KG1 (cell line): ENCODE results near the gene CFAP97D2.
A peak's percentile ranks its signal among the peaks of the same experiment; 100 is the strongest.
"Not testable (repeated sequence)": the region's sequence is repeated elsewhere in the genome, so short reads cannot be mapped to it uniquely, and the experiment has no call there.

ENCODE experiments used
- DNase-seq: peaks from one replicate; lab custom pipeline; 2025; lab: John Stamatoyannopoulos, UW

The CFAP97D2 gene

DNA sequence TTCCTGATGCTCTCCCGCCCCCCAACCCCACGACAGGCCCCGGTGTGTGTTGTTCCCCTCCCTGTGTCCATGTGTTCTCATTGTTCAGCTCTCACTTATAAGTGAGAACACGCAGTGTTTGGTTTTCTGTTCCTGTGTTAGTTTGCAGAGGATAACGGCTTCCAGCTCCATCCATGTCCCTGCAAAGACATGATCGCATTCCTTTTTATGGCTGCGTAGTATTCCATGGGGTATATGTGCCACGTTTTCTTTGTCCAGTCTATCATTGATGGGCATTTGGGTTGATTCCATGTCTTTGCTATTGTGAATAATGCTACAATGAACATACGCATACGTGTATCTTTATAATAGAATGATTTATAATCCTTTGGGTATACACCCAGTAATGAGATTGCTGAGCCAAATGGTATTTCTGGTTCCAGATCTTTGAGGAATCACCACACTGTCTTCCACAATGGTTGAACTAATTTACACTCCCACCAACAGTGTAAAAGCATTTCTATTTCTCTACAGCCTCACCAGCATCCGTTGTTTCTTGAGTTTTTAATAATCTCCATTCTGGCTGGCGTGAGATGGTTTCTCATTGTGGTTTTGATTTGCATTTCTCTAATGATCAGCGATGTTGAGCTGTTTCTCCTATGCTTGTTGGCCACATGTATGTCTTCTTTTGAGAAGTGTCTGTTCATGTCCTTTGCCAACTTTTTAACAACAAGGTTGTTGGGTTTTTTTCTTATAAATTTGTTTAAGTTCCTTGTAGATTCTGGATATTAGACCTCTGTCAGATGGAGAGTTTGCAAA lies 20.0 kb upstream of the CFAP97D2 start:
- DNase-seq = not testable (repeated sequence)

DNA sequence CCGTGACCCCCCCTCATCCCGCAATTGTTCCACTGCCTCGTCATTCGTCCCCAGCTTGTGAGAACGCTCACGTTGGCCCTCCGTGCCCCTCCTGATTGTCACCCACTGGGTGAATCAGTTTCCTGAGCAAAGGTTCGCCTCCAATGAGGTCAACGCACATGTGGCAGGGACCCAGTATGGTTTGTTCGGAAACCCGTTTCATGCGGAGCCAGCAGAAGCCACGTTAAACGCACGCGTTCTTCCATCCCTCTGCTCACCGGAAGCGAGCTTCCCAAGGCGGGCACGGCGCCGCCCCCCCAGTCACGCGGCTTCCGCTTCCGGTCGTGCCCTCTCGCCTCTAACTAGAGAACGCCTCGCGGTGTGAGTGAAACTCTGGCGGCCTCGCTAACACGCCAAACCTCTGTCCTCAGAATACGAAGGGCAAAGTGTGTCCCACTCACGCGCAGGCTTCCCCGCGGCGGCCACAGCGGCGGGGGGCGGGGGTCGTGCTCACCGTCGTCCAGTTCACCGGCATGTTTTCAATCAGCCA lies 18.0 kb upstream of the CFAP97D2 start:
- DNase-seq = no peak

DNA sequence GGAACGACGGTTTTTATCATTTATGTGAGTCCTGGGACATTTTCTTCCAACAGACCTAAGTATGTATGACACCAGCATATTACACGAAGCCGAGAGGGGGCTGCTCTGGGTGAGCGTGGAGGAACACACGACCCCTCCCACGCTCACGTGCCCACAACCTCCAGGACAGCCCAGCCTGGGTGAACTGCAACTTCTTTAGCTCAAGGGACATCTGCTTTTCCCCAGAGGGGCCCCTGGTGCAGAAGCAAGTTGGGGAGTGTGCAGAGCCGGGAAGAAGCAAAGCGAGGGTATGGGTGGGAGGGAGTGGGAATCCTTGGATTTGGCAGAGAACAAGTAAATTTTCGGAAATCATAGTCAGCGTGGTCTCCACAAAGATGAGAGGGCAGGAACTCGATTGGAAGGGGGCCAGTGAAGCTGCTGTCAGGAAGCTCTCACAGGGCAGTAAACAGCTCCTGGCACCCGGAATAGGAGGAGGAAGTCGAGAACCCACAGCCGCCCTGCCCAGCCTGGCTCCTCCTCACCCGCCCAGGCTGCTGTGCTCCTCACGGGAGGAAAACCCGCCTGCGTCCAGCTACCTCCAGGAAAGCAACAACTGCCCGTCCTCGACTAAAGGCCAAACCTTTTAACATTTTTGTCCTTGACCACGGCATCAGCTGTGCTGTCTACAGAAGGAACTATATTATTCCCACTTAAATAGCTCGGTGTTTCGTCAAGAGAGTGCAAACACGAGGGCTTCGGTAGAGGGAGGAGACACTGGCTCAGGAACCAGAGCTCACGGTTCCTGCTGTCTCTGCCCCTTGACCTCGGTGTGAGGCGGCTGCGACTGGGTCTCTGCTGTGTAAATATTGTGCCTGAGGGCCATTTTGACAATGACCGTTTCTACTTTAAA lies 17.2 kb upstream of the CFAP97D2 start:
- DNase-seq = peak; percentile 32

DNA sequence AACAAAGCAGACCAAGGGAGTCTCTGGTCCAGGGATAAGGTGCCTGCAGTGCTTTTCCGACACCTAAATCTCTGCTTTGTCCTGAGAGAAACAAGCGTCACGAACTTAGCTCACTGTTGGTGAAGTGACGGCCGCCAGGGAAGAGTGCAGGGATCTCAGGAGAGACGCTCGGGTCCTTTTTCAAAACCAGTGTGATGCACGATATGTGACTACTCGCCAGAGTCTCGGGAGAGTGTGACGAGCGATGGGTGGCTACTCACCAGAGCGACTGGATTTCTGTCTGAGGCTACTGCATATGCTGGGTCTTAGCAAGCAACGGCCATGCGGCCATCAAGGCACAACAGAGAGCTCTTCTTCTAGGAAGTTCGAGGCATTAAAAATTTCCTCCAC lies 16.5 kb upstream of the CFAP97D2 start:
- no peak for DNase-seq

DNA sequence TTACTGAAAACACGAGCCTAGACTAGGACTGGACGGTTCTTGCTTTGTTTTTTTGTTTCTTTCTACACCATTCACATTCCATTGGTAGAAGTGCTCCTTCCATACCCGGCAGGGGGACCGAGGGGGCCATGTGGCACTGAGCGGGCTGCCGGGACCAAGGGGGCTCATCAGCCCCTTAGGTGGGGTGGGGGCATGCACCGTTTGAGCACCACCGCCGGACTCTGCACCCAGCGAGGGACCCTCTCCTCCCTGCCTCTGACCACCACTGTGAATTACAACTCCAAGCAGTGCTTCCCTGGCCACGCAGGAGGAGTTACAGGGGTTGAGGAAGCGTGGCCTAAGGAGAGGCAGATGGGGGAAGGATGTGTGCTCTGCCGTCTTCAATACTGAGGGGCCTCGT lies 15.0 kb upstream of the CFAP97D2 start:
- no peak for DNase-seq

DNA sequence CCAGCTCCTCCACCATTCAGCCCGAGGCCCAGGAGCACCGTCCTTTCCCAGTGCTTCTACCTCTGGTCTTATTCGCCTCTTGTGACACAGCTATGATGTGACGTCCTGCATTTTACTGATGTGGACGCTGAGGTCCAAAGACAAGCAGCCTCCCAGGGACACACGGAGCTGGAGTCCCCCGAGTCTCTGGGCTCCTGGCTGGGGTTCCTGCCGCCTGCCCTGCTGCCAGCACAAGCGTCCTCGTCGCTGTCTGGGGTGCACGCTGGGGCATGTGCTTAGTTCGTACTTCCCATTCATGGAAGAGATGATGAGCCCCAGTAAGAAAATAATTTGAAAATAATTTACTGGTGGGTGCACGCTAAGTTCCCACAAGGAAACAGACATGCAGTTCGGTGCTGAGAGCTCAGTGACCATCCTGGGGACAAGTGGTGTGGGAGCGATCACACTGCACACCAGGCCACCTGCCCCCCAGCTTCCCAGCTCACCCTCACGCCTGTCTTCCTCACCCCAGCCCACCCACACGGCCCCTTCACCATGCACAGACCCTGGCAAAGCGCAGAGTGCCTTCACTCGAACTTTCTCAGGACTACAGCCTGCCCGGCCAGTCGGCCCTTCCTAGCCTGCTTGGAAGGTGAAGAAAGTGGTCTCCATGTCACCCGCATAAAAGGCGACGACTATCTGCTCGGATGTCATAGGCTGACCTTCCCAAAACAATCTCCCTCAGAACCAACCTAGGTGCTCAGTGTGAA lies 14.2 kb upstream of the CFAP97D2 start:
- no peak for DNase-seq

DNA sequence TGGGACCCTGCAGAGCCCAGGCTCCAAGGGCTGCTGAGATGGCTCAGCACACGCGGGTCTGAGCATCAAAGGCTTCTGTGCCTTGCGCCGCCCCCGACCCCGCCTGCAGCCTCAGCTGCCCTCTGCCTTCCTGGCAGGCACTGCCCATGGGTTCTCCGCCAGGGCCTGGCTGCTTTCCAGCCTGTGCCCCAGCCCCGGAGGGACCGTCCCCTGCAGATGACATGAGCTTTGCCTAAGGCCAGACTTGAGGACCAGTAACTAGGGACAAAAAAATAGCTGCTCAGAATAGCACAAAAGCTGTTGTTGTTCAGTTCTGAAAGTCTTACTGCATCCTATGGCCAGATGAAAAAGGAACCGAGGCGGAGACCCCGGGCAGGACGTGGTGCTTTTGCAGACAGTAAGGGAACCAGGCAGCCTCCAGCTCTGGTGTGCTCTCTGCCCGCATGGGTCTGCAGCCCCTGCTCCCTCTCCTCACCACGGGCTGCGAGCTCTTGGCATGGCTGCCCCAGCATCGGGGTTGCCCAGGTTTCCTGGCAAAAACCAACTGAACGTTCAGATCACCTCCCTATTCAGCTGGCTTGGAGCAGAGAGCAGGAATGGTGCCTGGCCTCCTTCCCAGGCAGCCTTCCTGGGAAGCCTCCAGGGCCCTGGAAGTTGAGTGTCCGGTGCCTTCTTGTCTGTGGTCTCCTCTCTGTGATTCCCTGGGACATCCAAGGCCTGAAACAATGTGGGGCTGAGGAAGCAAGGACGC lies 12.5 kb upstream of the CFAP97D2 start:
- no peak for DNase-seq

DNA sequence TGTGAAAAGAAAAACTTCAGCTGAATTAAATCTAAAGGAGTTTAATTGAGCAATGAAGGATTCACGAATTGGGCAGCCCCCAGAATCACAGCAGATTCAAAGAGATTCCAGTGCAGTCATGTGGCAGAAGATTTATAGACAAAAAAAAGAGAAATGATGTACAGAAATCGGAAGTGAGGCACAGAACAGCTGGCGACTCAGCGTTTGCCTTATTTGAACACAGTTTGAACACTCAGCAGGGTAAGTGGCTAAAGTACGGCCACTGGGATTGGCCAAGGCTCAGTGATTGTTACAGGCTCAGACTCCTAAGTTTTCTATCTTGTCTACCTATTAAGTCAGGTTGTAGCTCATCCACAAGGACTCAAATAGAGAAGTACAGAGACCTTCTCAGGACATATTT lies 11.6 kb upstream of the CFAP97D2 start:
- DNase-seq = peak; percentile 27

DNA sequence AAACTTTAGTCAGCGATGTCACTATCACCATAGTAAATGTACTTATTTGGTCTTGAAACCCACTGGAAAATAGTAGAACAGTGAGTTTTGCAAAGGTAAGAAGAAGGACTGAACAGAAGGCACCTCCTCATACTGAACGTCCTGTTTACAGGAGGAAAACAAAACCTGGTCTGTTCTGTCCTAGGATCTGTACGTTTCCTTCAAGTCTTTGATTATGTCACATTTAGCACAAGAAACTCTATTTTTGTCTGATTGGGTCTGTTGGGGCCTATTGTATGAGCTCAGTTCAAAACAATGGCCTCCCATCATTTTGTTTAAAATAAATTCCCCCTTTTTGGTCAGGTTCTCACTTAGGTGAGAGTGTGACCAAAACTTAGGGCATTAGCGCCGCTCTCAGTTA lies 11.2 kb upstream of the CFAP97D2 start:
- DNase-seq = no peak

DNA sequence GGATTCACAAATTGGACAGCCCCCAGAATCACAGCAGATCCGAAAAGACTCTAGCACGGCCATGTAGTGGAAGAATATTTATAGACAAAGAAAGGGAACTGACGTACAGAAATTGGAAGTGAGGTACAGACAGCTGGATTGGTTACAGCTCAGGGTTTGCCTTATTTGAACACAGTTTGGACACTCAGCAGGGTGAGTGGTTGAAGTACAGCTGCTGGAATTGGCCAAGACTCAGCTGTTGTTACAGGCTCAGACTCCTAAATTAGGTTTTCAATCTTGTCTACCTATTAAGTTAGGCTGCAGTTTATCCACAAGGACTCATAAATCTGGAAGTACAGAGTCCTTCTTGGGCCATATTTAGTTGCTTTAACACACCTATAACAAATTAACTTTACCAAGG lies 5.8 kb upstream of the CFAP97D2 start:
- no peak for DNase-seq

DNA sequence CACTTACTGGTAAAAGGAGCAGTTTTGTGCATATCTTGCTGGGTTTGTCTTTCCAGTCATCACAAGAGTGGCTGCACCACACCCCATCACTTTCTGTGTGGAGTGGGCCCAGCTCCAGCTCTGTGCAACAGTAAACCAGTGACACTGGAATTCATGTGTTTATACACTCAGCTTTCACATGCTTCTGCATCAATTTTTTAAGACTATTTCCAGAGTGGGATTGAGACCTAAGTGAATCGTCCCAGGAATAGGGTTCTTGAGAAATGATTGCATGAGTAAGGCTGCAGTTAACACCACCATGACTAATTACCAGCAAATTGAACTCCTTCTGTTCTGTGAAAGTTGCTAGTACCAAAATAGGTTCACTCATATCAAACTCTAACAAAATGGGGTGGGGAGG lies 5.3 kb upstream of the CFAP97D2 start:
- DNase-seq = no peak

DNA sequence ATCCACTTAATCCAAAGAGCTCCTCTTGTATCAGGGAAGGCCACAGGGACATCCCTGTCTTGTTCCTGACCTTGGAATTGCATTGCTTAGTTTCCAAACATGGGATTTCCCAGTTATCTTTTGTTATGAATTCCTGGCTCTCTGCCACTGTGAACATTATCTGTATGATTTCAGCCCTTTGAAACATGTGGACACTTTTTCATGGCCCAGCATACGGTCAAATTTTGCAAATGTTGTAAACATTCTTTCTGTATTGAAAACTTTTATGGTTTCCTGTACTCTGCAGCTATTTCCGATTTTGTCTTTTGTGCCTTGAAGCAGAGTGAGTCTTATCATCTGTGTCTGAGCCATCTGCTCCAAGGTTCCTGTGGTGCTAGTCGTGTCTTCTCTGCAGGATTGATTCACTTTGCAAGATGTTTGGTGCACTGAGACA lies 4.5 kb upstream of the CFAP97D2 start:
- peak; percentile 41 for DNase-seq

DNA sequence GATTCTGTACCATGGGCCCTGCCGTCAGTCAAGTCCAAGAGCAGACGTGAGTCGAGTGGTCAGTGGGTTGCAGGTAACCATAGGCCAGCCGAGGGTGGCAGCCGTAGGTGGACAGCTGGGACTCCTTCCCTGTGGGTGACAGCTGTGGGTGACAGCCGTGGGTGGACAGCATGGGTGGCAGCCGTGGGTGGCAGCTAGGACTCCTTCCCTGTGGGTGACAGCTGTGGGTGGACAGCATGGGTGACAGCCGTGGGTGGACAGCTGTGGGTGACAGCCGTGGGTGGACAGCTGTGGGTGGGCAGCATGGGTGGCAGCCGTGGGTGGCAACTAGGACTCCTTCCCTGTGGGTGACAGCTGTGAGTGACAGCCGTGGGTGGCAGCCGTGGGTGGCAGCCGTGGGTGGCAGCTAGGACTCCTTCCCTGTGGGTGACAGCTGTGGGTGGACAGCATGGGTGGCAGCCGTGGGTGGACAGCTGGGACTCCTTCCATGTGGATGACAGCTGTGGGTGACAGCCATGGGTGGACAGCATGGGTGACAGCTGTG lies 2.6 kb upstream of the CFAP97D2 start:
- not testable (repeated sequence) for DNase-seq

DNA sequence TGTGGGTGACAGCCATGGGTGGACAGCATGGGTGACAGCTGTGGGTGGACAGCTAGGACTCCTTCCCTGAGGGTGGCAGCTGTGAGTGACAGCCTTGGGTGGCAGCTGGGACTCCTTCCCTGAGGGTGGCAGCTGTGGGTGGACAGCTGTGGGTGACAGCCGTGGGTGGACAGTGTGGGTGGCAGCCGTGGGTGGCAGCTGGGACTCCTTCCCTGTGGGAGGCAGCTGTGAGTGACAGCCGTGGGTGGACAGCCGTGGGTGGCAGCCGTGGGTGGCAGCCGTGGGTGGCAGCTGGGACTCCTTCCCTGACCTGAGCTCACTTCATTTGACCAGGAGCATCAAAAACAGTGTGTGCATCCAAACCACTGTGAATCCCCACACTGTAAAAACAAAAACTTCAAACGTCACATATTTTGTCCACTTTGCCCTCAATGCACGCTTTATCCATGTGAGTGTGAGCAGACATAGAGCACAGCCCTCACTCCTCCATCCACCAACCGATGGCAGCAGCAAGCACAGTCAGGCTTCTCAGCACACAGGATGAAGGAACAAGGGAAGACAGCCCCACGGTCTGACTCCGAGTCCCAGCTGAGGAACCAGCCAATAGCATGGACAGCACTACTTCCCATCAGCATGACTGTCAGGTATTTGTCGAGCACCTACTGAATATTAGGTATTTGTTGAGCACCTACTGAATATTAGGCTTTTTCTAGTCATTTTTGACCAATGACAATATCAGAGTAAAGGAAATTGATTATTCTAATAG lies 1.6 kb upstream of the CFAP97D2 start:
- no peak for DNase-seq

DNA sequence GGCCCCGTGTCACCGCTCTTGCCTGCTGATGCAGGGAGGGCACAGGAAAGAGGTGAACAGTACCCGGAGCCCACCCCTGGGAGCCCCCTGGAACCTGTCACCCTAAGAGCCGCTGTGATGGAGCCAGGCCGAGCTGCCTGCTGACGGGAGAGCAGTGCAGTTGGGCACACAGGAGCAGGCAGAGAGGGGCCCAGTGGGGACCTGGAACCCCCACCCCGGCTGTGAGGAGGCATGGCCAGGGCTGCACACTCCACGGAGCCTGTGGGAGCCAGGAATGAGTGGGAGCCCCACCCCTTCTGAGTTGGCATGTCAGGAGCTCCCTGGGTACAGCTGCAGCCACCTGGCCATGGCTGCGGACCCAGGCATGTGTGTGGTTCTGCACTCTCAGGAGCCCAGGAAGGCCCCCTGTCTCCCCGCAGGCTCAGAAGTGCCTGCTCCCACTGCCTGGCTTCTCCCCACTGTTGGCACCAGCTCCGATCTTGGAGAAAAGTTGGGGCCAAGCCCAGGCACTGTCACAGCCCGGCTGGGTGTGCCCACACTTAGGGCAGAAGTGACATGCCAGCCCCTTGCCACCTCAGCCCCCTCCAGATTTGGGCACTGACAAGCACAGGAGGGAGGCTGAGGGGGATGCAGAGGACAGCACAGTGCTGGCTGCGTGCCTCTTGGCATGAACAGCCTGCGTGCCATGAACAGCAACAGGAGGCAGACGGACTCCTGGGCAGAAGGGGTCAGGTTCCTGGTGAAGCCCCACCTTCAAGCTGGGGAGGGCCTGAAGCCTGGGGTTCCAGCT lies 6.3 kb downstream of the CFAP97D2 start:
- DNase-seq = no peak

DNA sequence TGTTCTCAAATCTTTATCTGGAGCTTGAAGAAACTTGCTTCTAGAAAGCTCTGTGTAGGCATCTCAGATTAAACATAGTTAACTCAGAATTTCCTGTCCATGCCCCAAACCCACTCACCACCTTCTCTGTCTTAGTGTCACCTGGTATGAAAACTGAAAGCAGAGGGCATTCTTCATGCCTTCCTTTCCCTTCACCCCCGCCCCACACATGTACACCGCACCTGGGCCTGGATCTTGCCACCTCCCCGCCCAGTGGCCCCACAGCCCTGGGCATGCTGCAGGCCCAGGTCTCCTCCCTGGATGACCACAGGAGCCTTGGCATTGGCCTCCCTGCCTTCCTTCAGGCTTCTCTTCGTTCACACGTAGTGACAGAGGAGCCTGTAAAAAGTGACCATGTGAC lies 15.8 kb downstream of the CFAP97D2 start:
- DNase-seq = no peak

DNA sequence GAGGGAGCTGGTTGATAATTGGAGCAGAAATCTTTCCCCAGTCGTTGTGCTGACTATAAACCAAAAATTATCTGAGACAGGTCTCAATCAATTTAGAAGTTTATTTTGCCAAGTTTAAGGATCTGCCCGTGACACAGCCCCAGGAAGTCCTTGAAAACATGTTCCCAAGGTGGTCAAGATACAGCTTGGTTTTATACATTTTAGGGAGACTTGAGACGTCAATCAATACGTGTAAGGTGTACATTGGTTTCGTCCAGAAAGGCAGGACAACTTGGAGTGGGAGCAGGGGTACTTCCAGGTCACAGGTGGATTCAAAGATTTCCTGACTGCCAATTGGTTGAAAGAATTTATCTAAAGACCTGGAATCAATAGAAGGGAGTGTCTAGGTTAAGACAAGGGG lies 17.6 kb downstream of the CFAP97D2 start:
- DNase-seq = no peak

DNA sequence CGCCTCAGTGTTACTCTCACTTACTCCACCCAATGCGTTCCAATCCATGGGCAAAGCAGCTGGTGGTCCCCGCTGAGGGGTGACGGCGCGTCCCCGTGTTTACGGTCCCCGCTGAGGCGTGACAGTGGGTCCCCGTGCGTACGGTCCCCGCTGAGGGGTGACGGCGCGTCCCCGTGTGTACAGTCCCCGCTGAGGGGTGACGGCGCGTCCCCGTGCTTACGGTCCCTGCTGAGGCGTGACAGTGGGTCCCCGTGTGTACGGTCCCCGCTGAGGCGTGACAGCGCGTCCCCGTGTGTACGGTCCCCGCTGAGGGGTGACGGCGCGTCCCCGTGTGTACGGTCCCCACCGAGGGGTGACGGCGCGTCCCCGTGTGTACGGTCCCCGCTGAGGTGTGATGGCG lies 19.5 kb downstream of the CFAP97D2 start:
- DNase-seq = no peak

DNA sequence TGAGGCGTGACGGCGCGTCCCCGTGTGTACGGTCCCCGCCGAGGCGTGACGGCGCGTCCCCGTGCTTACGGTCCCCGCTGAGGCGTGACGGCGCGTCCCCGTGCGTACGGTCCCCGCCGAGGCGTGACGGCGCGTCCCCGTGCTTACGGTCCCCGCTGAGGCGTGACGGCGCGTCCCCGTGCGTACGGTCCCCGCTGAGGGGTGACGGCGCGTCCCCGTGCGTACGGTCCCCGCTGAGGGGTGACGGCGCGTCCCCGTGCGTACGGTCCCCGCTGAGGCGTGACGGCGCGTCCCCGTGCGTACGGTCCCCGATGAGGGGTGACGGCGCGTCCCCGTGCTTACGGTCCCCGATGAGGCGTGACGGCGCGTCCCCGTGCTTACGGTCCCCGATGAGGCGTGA lies 20.5 kb downstream of the CFAP97D2 start:
- not testable (repeated sequence) for DNase-seq

DNA sequence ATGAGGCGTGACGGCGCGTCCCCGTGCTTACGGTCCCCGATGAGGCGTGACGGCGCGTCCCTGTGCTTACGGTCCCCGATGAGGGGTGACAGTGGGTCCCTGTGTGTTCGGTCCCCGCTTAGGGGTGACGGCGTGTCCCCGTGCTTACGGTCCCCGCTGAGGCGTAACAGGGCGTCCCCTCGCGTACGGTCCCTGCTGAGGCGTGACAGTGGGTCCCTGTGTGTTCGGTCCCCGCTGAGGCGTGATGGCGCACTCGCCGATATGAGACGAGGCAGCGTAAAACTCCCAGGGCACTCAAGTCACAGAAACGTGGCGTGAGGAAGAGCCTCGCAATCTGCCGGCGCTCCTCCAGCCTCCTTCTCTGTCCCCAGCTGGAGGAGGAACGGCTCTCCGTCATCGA lies 20.9 kb downstream of the CFAP97D2 start:
- DNase-seq = no peak
